GM21717 (cell line): ENCODE results near the gene RSPH10B2.
"Not testable (repeated sequence)": the region's sequence is repeated elsewhere in the genome, so short reads cannot be mapped to it uniquely, and the experiment has no call there.

Experiments used
- ATAC-seq: cut with Tn5 transposase; IDR thresholded peaks from one replicate; pipeline ENCODE4 v1.9.1; 2021; ENCODE audit warnings: mild to moderate bottlenecking, moderate library complexity; ENCODE audit not compliant: unreplicated experiment

RSPH10B2 gene

DNA sequence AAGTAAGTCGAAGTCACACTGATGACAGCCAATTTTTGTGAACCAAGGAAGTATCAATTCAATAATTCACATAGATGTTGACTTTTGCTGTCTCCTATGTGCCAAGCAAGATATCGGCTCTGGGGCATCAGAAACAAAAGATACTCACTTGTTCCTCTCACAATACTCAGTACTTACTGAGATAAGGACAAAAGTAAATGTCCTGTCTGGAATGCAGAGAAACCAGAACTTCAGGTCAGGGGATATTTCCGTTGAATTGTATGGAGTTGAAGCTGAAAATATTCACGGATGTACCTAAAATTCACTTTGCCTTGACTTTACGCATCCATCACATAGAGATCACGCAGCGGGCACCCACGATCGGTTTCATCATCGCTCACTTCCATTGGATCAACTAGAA, 83.2 kb downstream of the RSPH10B2 start:
- not testable (repeated sequence) for ATAC-seq

DNA sequence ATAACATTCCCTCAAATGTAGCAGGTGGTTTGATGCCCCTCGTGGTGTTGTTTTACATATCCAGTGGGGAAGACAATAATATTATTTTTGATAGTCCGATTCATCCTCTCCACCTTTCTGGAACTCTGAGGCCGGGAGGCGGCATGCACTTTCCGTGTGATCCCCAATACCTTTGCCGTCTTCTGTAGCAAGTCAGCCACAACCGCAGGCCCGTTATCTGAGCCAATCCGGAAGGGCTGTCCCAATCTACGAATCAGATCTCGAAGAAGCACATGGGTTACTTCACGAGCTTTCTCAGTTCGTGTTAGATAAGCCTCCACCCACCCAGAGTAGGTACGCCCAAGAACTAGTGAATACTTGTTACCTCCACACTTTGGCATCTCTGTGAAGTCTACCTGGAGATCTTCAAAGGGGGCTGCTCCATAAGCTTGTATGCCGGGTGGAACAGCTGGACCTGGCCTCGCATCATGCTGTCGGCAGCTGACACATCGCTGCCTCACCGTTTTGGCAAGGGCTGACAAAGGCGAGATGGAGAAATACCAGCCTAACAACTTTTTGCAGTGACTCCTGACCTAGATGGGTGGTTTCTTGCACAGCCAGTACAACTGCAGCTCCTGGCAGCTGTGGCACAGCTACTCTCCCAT, 88.5 kb downstream of the RSPH10B2 start:
- not testable (repeated sequence) for ATAC-seq

DNA sequence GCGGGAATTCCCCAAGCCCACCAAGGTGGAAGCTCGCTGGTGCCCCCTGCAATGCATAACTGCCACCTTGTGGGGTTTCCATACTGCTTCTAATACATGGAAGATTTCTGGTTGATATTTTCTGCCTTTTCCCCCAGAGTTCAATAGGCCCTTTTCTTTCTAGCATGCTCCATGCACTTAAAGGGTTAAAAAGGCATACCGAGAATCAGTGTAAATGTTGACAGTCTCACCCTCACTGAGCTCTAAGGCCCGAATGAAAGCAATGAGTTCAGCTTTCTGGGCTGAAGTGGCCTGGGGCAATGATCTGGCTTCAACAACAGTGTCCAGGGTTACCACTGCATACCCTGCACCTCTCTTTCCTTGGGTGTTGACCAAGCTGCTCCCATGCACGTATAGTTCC, 89.2 kb downstream of the RSPH10B2 start:
- ATAC-seq, result not testable (repeated sequence)

DNA sequence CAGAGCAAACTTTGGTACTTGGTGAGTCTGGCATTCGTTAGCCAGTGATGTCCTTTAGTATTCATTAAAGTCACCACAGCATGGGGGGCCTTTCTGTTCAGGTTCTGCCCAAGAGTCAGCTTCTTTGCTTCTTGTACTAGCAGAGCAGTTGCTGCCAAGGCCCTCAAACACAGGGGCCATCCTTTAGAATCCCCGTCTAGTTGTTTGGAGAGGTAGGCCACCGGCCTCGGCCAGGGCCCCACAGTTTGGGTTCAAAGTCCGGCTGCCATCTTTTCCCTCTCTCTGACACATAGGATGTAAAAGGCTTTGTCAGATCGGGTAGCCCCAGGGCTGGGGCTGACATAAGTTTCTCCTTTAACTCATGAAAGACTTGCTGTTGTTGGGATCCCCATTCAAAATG, 89.8 kb downstream of the RSPH10B2 start:
- not testable (repeated sequence) for ATAC-seq

DNA sequence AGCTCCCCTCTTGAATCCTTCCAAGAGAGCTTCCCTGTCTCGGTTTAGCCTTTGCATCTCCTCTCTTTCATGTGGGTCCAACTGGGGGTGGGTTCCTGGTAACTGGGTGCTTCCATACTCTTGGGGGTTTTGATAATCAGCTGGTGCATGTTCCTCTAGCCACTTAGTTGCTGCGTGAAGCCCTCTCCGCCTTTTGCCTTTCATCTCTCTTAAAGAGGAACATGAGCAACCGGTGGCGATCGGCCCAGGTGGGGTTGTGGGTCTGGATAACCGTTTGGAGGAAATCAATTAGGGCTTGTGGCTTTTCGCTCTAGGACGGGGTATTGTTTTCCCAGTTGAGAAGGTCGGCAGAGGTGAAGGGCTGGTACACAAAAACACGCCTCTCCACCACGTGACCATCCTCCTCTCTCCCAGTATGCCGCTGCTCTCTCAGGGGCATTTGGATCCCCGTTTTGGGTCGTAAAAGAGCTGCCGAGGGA, 92.1 kb downstream of the RSPH10B2 start:
- not testable (repeated sequence) for ATAC-seq

DNA sequence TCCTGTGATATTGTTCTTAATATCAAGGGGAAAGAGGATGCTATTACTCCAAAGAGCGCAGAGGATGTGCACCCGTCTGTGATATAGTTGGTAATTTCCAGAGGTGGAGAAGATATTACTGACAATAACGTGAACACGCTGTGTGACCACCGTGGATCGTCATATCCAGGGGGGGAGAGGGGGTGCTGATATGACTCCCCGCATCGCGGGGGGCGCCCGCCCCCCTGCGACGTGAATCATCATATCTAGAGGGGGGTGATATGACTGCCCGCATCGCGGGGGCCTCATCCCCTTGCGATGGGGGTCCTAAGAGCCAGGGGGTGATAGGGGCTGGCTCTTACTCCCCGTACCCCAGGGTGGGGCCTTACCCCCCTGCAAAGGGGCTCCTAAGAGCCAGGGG, 93.8 kb downstream of the RSPH10B2 start:
- not testable (repeated sequence) for ATAC-seq
